IPS-15b (cell line): ENCODE measurements around the gene PPARGC1A.

Experiments
- H3K27me3 ChIP-seq: one replicate; pipeline ENCODE4 v1.6.1; 2013; ENCODE audit warnings: low read length; ENCODE audit not compliant: control insufficient read depth, insufficient read depth
- H3K36me3 ChIP-seq: one replicate; pipeline ENCODE4 v1.6.1; 2013; ENCODE audit warnings: low read length; ENCODE audit not compliant: control insufficient read depth, insufficient read depth
- H3K4me1 ChIP-seq: one replicate; pipeline ENCODE4 v1.6.1; 2013; ENCODE audit warnings: mild to moderate bottlenecking, low read length; ENCODE audit not compliant: control insufficient read depth, insufficient read depth
- H3K4me3 ChIP-seq: one replicate; pipeline ENCODE4 v1.5.1; 2013; ENCODE audit warnings: low read depth, low read length
- H3K9ac ChIP-seq: one replicate; pipeline ENCODE4 v1.6.1; 2013; ENCODE audit warnings: low read depth, mild to moderate bottlenecking, low read length
- H3K9me3 ChIP-seq: one replicate; pipeline ENCODE4 v1.6.1; 2013; ENCODE audit warnings: mild to moderate bottlenecking, low read length; ENCODE audit not compliant: control insufficient read depth, insufficient read depth

PPARGC1A gene

DNA sequence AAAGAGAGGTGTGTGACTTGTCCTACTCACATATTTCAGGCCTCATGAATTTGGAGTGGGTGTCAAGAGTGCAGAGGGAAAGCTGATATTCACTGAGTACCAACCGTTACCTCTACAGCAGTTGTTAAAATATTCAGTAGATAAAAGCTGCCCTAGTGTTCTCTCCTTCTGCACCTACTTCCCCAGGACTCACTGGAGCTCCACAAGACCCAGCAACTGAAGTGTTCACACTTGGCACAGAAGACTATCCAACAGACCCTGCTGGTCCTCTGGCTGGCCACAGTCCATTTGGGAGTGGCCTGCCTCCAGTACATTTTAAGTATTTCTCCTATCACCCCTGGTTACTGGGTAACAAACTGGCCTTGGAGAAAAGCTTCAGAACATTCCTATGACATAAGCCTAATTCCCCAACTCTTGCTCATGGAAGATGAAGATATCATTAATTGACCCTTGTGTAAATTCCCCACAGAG, 70.8 kb downstream of the PPARGC1A start:
- Histone ChIP-seq H3K9me3 (no peaks in the 10 kb centered on the region), H3K4me3 (no peak overlapping the region), H3K27me3 (no peaks in the 10 kb centered on the region), H3K36me3 (no peaks in the 10 kb centered on the region), H3K4me1 (no peaks in the 10 kb centered on the region), H3K9ac (no peak overlapping the region)

DNA sequence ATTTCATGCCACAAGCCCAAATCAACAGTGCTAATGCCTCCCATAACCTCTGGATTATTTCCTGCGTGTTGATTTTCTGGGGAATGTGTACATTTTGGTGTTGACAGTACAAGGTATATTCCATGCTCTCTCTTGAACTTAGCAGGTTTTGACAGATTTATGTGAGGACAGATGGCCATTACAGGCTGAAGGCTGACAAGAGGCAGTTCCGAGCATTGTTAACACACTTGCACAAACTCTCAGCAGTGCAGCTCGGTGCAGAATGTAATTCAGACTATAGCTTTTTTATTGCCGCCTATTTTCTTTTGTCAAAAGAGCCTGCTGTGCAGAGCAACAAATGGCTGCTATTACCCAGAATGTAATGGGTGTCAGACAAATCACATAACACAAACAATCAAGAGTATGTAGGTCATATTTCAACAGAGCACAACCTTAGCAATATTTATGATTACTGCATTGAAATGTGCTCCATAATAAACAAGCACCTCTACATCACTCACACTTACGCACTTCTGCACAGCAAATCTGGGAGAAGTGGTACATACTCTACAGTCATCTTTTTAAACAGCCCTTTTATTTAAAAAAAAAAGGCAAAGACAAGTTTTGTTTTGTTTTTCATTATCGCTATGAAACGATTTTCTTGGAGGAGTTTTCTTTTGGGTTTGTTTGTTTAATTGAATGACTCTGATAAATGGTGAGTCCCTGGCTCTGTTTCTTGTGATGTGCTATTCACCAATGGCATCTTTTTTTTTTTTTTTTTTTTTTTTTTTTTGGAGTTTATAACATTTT, 71.6 kb downstream of the PPARGC1A start:
- Histone ChIP-seq H3K9me3 (no peaks in the 10 kb centered on the region), H3K4me1 (no peaks in the 10 kb centered on the region), H3K9ac (no peak overlapping the region), H3K27me3 (no peaks in the 10 kb centered on the region), H3K4me3 (no peak overlapping the region), H3K36me3 (no peaks in the 10 kb centered on the region)

DNA sequence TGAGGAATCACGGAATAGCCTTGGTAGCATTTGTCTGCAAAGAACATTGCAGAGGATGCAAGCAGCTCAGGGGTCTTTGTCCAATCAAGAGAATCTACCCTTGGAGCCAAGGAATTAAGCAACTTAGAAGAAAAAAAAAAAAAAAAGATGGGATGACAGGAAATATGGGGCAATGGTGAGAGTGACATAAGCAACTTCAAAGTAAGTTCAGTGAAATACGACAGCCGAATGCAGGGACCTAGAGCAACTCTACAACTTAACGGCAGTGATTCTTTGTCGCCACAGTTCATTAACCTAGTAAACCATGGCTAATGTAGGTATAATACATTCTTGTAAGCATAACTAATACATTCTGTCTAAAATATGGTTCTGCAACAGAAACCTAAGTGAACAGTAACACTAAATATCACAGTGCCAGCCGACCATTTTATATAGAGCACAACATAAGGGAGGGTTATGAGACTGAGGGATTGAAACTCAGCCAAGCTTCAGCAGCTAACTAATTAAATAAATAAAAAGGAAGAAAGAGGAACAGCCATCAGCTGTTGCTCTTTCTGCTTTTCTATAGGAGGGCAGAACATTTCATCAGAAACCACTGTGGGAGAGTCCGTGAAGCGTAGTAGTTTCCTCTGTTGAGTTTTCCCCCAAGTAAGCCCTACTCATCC, 74.7 kb downstream of the PPARGC1A start:
- no peaks in the 10 kb centered on the region for H3K4me1 ChIP-seq
- H3K4me3 ChIP-seq = no peak overlapping the region
- H3K9ac ChIP-seq = no peak overlapping the region

DNA sequence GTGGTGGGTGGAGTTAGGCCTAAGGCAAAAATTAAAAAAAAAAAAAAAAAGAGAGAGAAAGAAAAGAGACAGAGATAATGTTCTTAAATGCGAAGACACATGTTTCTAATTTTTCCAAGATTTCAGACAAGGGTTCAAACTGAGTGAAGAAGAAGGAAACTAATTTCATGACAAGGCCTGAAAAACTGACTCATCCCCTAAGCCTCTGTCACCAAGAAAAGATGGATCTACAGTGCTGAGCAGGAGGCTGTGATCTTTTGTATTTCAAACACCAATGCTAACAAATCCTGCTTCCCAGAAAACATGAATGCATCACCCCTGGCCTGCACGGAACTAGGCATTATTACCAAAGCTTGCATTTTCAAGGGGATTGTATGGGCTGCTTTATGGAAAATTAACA, 75.3 kb downstream of the PPARGC1A start:
- H3K4me3 ChIP-seq = no peak overlapping the region
- no peaks in the 10 kb centered on the region for H3K27me3 ChIP-seq
- H3K9ac ChIP-seq = no peak overlapping the region
- no peaks in the 10 kb centered on the region for H3K4me1 ChIP-seq
- H3K36me3 ChIP-seq = no peaks in the 10 kb centered on the region
- H3K9me3 ChIP-seq = no peaks in the 10 kb centered on the region

More for the DNA sequence above, 74.7 kb downstream of the PPARGC1A start:
- Histone ChIP-seq H3K9me3 (no peaks in the 10 kb centered on the region), H3K36me3 (no peaks in the 10 kb centered on the region), H3K27me3 (no peaks in the 10 kb centered on the region)

GRCh38 chr4:23811161-23811560, 78.7 kb downstream of the PPARGC1A start:
- H3K4me1 ChIP-seq = no peaks in the 10 kb centered on the region
- H3K36me3 ChIP-seq = no peaks in the 10 kb centered on the region
- H3K27me3 ChIP-seq = no peaks in the 10 kb centered on the region
- H3K9ac ChIP-seq = no peak overlapping the region
- no peaks in the 10 kb centered on the region for H3K9me3 ChIP-seq
- no peak overlapping the region for H3K4me3 ChIP-seq

DNA sequence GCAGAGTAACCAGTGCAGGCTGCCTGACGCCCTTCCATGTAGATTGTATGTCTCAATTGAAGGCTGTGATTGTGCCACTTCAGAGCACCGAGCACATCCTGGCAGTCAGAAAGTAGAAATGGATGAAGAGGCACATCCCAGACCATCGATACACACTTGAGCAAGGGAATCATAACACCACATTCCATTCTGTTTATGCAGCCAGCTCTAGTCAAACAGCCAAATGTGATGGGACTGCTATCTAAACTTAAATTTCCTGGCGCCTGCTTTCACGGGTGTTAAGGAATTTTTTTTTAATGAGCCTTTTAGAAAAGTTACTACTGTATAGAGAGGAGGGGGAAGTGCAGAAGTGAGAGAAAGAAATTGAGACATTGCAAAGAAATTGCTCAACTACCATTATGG, 84.4 kb downstream of the PPARGC1A start:
- Histone ChIP-seq H3K9me3 (no peaks in the 10 kb centered on the region), H3K36me3 (no peaks in the 10 kb centered on the region), H3K9ac (no peak overlapping the region), H3K4me3 (no peak overlapping the region), H3K4me1 (no peaks in the 10 kb centered on the region), H3K27me3 (no peaks in the 10 kb centered on the region)

DNA sequence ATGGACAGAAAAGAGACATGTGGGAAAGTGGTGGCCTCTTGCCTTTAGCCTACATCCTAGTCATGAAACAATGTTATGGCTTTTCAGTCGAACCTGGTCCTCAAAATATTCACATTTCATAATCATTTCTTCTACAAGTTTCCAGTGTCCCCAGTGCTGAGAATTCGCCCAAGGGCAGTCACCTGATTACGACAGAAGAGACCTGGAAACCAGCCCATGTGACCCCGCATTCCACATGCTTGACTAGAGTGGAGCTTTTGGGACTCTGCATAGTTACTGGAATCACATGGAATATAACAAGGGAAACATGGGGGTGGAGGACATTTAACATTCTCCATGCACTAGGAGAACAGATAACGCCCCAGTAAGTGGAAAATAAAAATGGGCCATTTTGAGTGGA, 100.1 kb downstream of the PPARGC1A start:
- H3K9ac ChIP-seq = no peak overlapping the region
- no peaks in the 10 kb centered on the region for H3K4me1 ChIP-seq
- H3K27me3 ChIP-seq = no peaks in the 10 kb centered on the region
- no peak overlapping the region for H3K4me3 ChIP-seq
- no peaks in the 10 kb centered on the region for H3K9me3 ChIP-seq
- no peaks in the 10 kb centered on the region for H3K36me3 ChIP-seq

DNA sequence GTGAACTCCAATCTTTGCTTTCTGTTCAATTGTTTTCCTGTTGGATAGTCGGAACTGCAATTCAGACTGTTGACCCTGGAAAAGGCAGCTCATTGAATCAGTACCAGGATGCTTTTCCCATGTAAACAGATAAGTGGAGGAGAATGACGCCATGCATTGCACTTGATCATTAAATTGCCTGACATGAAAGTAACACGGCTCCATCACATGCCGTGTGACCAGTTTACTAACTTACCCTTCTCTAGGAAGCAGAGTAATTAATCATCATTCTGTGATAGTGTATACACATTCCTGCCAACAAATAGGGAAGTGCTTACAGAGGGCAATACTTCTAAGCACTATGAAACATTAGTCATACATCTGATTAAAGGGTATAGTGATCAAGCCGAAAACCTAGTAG, 101.4 kb downstream of the PPARGC1A start:
- no peak overlapping the region for H3K9ac ChIP-seq
- H3K4me3 ChIP-seq = no peak overlapping the region
- H3K4me1 ChIP-seq = no peaks in the 10 kb centered on the region
- no peaks in the 10 kb centered on the region for H3K36me3 ChIP-seq
- H3K27me3 ChIP-seq = no peaks in the 10 kb centered on the region
- no peaks in the 10 kb centered on the region for H3K9me3 ChIP-seq

GRCh38 chr4:23788027-23788426, 101.8 kb downstream of the PPARGC1A start:
- Histone ChIP-seq H3K9me3 (no peaks in the 10 kb centered on the region), H3K27me3 (no peaks in the 10 kb centered on the region), H3K9ac (no peak overlapping the region), H3K4me3 (no peak overlapping the region), H3K4me1 (no peaks in the 10 kb centered on the region), H3K36me3 (no peaks in the 10 kb centered on the region)

DNA sequence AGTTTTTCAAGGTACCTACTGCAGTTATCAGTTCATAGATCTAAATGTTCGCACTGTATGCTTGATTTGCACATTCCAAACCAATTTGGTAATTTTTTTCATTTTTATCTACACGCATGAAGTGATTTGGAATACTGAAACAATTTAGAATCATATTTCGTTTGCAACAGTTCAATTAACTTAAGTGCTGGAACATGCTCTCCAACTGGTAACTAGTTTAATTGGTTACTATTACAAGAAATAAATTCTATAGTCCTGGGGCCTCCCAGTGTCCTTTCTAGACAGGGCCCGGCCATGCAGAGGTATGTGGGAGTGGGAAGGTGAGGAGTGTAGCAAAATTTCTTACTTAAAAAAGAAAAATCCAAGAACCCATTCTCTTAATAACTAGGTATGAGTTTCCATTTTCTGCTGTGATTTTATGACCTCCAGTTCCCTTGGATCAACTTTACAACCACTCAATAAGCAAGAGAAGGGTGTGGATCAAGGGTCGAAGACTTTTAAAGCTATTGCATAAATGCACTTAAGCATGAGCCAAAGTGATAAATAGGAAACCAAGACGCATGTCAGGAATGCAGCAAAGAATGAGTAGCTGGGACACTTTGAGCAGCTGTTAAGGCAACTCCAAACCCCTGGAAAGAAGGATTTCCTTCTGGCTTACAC, 106.9 kb downstream of the PPARGC1A start:
- Histone ChIP-seq H3K36me3 (no peaks in the 10 kb centered on the region), H3K9ac (no peak overlapping the region), H3K4me3 (no peak overlapping the region), H3K27me3 (no peaks in the 10 kb centered on the region), H3K9me3 (no peaks in the 10 kb centered on the region), H3K4me1 (no peaks in the 10 kb centered on the region)

DNA sequence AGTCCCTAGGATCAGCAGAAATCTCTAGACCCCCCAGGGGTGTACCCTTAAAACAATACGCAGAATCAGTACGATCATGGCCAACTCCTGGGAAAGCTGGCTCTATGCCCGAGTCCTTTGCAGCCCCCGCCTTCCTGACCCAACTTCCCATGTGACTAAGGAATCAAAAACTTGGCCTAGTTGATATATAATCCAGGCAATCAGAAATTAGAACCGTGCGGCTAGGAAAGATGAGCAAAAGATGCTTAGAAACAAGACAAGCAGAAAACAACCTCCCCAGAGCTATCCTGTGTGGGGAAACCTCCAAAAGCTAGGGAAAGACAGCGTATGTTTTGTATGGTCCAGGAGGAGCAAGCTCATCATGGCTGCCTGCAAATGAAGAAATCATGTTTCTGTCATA, 110.0 kb downstream of the PPARGC1A start:
- no peaks in the 10 kb centered on the region for H3K9me3 ChIP-seq
- no peak overlapping the region for H3K9ac ChIP-seq
- no peak overlapping the region for H3K4me3 ChIP-seq
- peaks cover 5% of the 10 kb centered on the region for H3K4me1 ChIP-seq
- no peaks in the 10 kb centered on the region for H3K36me3 ChIP-seq
- H3K27me3 ChIP-seq = no peaks in the 10 kb centered on the region

- no peak overlapping the region for H3K9ac ChIP-seq
- peaks cover 9% of the 10 kb centered on the region for H3K4me1 ChIP-seq
- no peaks in the 10 kb centered on the region for H3K27me3 ChIP-seq
- H3K4me3 ChIP-seq = no peak overlapping the region
- no peaks in the 10 kb centered on the region for H3K36me3 ChIP-seq
- no peaks in the 10 kb centered on the region for H3K9me3 ChIP-seq
Measured at GRCh38 chr4:23779422-23779821, 110.4 kb downstream of the PPARGC1A start.
